PFSK-1 (cell line): Measurements from ENCODE around the gene SAC3D1.

Experiments used
- FOXP2 ChIP-seq: optimal IDR thresholded peaks from 2 replicates; pipeline ENCODE3; 2011; ENCODE audit warnings: borderline replicate concordance, control low read depth, inconsistent platforms; ENCODE audit not compliant: insufficient read depth; ENCODE audit errors: extremely low read length, extremely low read depth
- POLR2AphosphoS5 ChIP-seq: IDR thresholded peaks from 2 replicates; pipeline ENCODE4 v1.6.1; 2012; ENCODE audit warnings: low read depth, mild to moderate bottlenecking, control low read depth, low read length, moderate library complexity
- SIN3A ChIP-seq: IDR thresholded peaks from 2 replicates; pipeline ENCODE4 v1.6.1; 2012; ENCODE audit warnings: mild to moderate bottlenecking, low read length, moderate library complexity, borderline replicate concordance; ENCODE audit not compliant: insufficient read depth
- TAF1 ChIP-seq: IDR thresholded peaks from 2 replicates; pipeline ENCODE4 v1.6.1; 2012; ENCODE audit warnings: low read length, control low read depth, borderline replicate concordance; ENCODE audit not compliant: insufficient read depth
- TF ChIP-seq, protein P1 (sequence below), 2 experiments: IDR thresholded peaks; 2 replicates each; pipeline versions ENCODE4 v1.6.1 to v1.8.0; 2011 to 2012; ENCODE audit warnings: low read depth in 2 of 2, low read length in 2 of 2, control low read depth in 1 of 2, inconsistent platforms in 1 of 2, mild to moderate bottlenecking in 1 of 2, moderate library complexity in 1 of 2; ENCODE audit not compliant: insufficient read depth in 1 of 2

Gene SAC3D1

DNA sequence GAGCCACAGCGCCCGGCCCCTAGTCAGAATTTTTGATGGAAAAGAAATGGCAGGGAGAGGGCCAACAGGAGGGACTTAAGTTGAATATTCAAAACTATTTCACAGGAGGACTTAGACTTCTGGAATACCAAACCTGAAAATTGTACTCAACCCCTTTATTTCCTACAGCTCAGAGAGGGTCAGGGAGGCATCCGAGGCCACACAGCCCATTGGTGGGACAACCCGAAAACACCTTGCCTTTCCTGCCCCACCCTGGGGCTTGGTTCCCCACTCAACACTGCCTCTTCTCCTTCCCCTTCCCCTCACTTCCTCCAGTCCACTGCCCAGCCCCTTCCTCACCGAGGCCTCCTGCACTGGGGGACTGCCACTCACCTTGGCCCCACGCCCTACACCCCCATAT, 16.0 kb downstream of the SAC3D1 start:
- TF ChIP-seq POLR2AphosphoS5 (no peak), SIN3A (no peak), TAF1 (no peak), FOXP2 (no peak)
- TF ChIP-seq, protein P1, sequence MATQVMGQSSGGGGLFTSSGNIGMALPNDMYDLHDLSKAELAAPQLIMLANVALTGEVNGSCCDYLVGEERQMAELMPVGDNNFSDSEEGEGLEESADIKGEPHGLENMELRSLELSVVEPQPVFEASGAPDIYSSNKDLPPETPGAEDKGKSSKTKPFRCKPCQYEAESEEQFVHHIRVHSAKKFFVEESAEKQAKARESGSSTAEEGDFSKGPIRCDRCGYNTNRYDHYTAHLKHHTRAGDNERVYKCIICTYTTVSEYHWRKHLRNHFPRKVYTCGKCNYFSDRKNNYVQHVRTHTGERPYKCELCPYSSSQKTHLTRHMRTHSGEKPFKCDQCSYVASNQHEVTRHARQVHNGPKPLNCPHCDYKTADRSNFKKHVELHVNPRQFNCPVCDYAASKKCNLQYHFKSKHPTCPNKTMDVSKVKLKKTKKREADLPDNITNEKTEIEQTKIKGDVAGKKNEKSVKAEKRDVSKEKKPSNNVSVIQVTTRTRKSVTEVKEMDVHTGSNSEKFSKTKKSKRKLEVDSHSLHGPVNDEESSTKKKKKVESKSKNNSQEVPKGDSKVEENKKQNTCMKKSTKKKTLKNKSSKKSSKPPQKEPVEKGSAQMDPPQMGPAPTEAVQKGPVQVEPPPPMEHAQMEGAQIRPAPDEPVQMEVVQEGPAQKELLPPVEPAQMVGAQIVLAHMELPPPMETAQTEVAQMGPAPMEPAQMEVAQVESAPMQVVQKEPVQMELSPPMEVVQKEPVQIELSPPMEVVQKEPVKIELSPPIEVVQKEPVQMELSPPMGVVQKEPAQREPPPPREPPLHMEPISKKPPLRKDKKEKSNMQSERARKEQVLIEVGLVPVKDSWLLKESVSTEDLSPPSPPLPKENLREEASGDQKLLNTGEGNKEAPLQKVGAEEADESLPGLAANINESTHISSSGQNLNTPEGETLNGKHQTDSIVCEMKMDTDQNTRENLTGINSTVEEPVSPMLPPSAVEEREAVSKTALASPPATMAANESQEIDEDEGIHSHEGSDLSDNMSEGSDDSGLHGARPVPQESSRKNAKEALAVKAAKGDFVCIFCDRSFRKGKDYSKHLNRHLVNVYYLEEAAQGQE (IDR thresholded peaks at IDR 0.05; ENCODE audit: insufficient read depth in 1 of 2, low read depth in 2 of 2, low read length in 2 of 2), result no peak

DNA sequence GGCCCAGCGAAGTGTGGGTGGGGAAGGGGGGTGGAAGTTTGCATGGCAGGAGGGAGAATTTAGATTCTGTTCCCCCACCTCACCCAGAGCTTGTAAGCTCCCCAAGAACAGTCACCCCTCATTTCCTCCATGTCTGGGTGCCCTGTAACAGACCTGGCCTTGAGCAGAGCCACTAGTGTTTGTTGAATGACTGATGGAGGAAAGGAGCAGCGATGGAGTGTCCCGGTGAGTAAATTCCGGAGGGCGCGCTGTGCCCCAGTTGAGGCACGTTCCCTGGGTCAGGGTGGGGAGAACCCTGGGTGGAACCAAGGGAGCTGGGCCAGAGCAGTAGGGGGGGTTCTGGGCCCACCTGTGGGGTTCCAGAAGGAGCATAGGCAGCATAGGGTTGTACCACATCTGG, 16.5 kb downstream of the SAC3D1 start:
- TF ChIP-seq POLR2AphosphoS5 (no peak), SIN3A (no peak), TAF1 (no peak), FOXP2 (no peak)
- TF ChIP-seq, protein P1 (IDR thresholded peaks at IDR 0.05; ENCODE audit: insufficient read depth in 1 of 2, low read depth in 2 of 2, low read length in 2 of 2), result no peak

DNA sequence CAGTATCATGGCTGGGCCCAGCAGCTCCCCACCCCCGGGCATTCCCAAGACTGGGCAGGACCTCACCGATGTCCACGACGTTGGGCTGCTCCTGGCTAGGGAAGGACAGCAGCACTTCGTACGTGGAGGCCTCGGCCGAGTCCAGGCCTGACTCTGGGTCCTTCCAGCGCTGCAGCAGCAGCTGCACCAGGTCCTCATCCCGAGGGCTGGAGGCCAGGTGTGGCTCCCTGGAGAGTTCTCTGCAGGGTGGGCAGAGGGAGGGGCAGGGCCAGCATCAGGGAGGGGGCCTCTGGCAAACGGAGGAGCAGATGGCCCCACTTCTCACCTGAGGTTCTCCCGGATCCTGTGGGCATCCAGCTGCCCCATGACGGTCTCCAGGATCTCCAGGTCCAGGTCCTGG, 17.0 kb downstream of the SAC3D1 start:
- TF ChIP-seq SIN3A, result no peak
- TF ChIP-seq POLR2AphosphoS5, result no peak
- no peak for TF ChIP-seq FOXP2
- no peak for TF ChIP-seq TAF1
- TF ChIP-seq, protein P1 (IDR thresholded peaks at IDR 0.05; ENCODE audit: insufficient read depth in 1 of 2, low read depth in 2 of 2, low read length in 2 of 2), result no peak

- TF ChIP-seq FOXP2 (no peak), POLR2AphosphoS5 (no peak), SIN3A (no peak), TAF1 (no peak)
- TF ChIP-seq, protein P1 (IDR thresholded peaks at IDR 0.05; ENCODE audit: insufficient read depth in 1 of 2, low read depth in 2 of 2, low read length in 2 of 2), result no peak
These were observed 17.5 kb downstream of the SAC3D1 start, which contains the start of gene NAALADL1 for GRCh38 chr11:65058419-65059054. Gene NAALADL1, minus strand, starts transcription at chr11:65058553. Its CDS starts 32 bp downstream, at chr11:65058521.

- no peak for TF ChIP-seq TAF1
- TF ChIP-seq SIN3A, result no peak
- TF ChIP-seq, protein P1 (IDR thresholded peaks at IDR 0.05; ENCODE audit: insufficient read depth in 1 of 2, low read depth in 2 of 2, low read length in 2 of 2), result no peak
- TF ChIP-seq FOXP2, result no peak
- TF ChIP-seq POLR2AphosphoS5, result no peak
These were observed 18.5 kb downstream of the SAC3D1 start for GRCh38 chr11:65059523-65059922.
